GM12874 (cell line): ENCODE measurements around the gene NKAIN2.

Experiments used
- CTCF ChIP-seq: IDR thresholded peaks from 2 replicates; pipeline ENCODE4 v1.5.1; 2011; ENCODE audit warnings: low read depth, mild to moderate bottlenecking, control low read depth, low read length, moderate library complexity; ENCODE audit not compliant: insufficient read depth

Gene NKAIN2

GRCh38 chr6:124577734-124578281 is 774.1 kb downstream of the NKAIN2 start:
- TF ChIP-seq CTCF: no peak

- no peak for TF ChIP-seq CTCF
Observed at GRCh38 chr6:124590001-124590400, 786.3 kb downstream of the NKAIN2 start.

GRCh38 chr6:124599656-124600055 is 796.0 kb downstream of the NKAIN2 start:
- TF ChIP-seq CTCF: no peak

- no peak for TF ChIP-seq CTCF
Observed at GRCh38 chr6:124604719-124605118, 801.1 kb downstream of the NKAIN2 start.

- no peak for TF ChIP-seq CTCF
Observed at GRCh38 chr6:124607119-124607627, 803.5 kb downstream of the NKAIN2 start.

GRCh38 chr6:124613031-124613430 is 809.4 kb downstream of the NKAIN2 start:
- TF ChIP-seq CTCF: no peak

- TF ChIP-seq CTCF: no peak
Observed at GRCh38 chr6:124622351-124622750, 818.7 kb downstream of the NKAIN2 start.
